Suprapubic skin (tissue), 4 donors: Measurements from ENCODE around the gene SIX3.

ENCODE experiments used
- CTCF ChIP-seq, 2 donors: fragments of 200-600 bp in 1 of 2; fragments of 450-650 bp in 1 of 2; sonication (generic) in 1 of 2; IDR thresholded peaks; one replicate each; pipeline ENCODE4 v1.5.1; 2016 to 2019; ENCODE audit warnings: antibody characterized with exemption in 2 of 2, mild to moderate bottlenecking in 1 of 2, moderate library complexity in 1 of 2
- EP300 ChIP-seq: sonication (generic); formaldehyde crosslinking; IDR thresholded peaks from one replicate; pipeline ENCODE4 v1.6.1; 2017; ENCODE audit warnings: antibody characterized with exemption
- POLR2A ChIP-seq, 2 donors: fragments of 450-650 bp; IDR thresholded peaks; one replicate each; pipeline ENCODE4 v1.6.1; 2017; ENCODE audit warnings: antibody characterized with exemption in 2 of 2, mild to moderate bottlenecking in 2 of 2, moderate library complexity in 2 of 2
- POLR2AphosphoS5 ChIP-seq, 3 donors: sonication (generic); formaldehyde crosslinking; IDR thresholded peaks; one replicate each; pipeline ENCODE4 v1.6.1; 2017; ENCODE audit warnings: antibody characterized with exemption in 3 of 3

DNA sequence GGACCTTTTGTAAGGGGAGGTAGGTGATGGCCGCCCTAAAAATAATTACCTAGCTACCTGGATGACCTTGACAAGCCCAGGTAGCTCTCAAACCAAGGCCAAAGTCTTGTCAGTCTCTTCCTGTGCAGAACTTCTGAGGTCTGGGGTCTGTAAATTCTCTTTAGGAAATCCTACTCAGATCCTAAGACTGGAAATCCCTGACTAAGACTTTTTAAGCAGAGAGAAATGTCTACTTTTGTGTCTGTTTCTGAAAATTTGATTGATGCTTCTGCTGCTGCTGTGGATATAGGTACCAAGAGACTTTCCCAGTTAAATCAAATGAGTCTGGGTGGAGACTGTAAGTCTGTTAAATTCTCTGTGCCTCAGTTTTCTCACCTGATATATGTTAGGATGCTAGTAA lies 36.9 kb upstream of the SIX3 start:
- TF ChIP-seq CTCF (IDR thresholded peaks at IDR 0.05) (no peak), EP300 (no peak), POLR2A (IDR thresholded peaks at IDR 0.05) (no peak), POLR2AphosphoS5 (IDR thresholded peaks at IDR 0.05) (no peak)
